Esophagus squamous epithelium (tissue), 5 donors: ENCODE measurements around the gene GLB1L2. TPM values are rescaled to one million over a fixed set of nuclear protein-coding genes. Genes with fewer than 3 reads are reported as not detected.

Experiments used
- DNase-seq: peaks from one replicate; lab custom pipeline; 2025; lab: John Stamatoyannopoulos, UW
- H3K27ac ChIP-seq, 4 donors: fragments of 200-600 bp; sonication (generic); one replicate each; pipeline ENCODE4 v1.5.1; 2016 to 2019; ENCODE audit warnings: mild to moderate bottlenecking in 1 of 4
- H3K27me3 ChIP-seq, 4 donors: fragments of 200-600 bp; sonication (generic); 1 replicate in 3 of 4; 2 replicates in 1 of 4; pipeline versions ENCODE4 v1.5.1 to v1.6.0; 2017 to 2021; ENCODE audit warnings: antibody characterized with exemption in 1 of 4
- H3K36me3 ChIP-seq, 3 donors: fragments of 200-600 bp; sonication (generic); one replicate each; pipeline ENCODE4 v1.5.1; 2016 to 2019
- H3K4me1 ChIP-seq, 3 donors: fragments of 200-600 bp; sonication (generic); one replicate each; pipeline ENCODE4 v1.5.1; 2017 to 2019
- H3K4me3 ChIP-seq, 4 donors: fragments of 200-600 bp; sonication (generic); 1 replicate in 3 of 4; 2 replicates in 1 of 4; pipeline ENCODE4 v1.5.1; 2016 to 2019; ENCODE audit warnings: mild to moderate bottlenecking in 2 of 4, moderate library complexity in 1 of 4
- H3K9me3 ChIP-seq, 3 donors: fragments of 200-600 bp; sonication (generic); one replicate each; pipeline ENCODE4 v1.5.1; 2016 to 2019
- POLR2A ChIP-seq, 4 donors: fragments of 450-650 bp; IDR thresholded peaks; one replicate each; pipeline ENCODE4 v1.6.1; 2017; ENCODE audit warnings: antibody characterized with exemption in 4 of 4, mild to moderate bottlenecking in 4 of 4, moderate library complexity in 3 of 4
- WGBS, 2 donors: methylation state at CpG; one replicate each; pipeline ENCODE4 v1.1.5; 2018; 5-methylcytosine and 5-hydroxymethylcytosine counted together
- intact Hi-C: fragments of 100-400 bp; cut with DNase I; formaldehyde crosslinking; loops from one replicate; pipeline ENCODE4 v1.15.0; 2022
- total RNA-seq, 4 donors: library from RNA; depleted of rRNA; stranded (reverse); fragments of >200 nt; gene quantifications; one replicate each; pipeline ENCODE4 v1.1.0, GENCODE V29; 2016
- TF ChIP-seq, protein P1 (sequence below), 6 experiments: fragments of 450-650 bp in 4 of 6; fragments of 200-600 bp in 2 of 6; sonication (generic) in 2 of 6; IDR thresholded peaks; one replicate each; pipeline ENCODE4 v1.5.1; 2016 to 2019; ENCODE audit warnings: antibody characterized with exemption in 6 of 6, mild to moderate bottlenecking in 4 of 6, moderate library complexity in 4 of 6
- donor health status: DM: yes; HTN: yes; CAD: no.

GLB1L2 gene
- total RNA-seq, 4 donors from 2014 or later: 2.8 to 7.8 (median 3.7) TPM

DNA sequence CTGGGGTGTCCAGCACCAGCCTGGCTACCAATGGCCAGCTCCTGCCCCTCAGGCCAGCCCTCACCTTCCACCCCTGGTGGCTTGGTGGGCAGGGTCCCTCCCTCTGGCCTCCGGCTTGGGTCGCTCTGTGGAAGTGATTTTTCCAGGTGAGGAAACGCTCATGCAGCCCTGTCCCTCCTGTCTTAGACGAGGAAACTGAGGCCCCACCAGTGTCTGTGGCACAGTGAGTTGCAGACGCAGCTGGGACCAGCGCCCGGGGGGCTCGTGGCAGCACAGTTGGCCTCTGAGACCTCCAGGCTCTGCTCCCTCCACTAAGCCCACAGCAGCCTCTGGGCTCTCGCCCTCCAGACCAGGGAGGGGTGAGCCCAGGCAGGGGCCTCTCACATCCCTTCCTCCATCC lies 74.1 kb downstream of the GLB1L2 start:
- no peak overlapping the region for H3K27ac ChIP-seq
- H3K9me3 ChIP-seq: no peaks in the 10 kb centered on the region
- 54 to 55% methylated on average over 2 of the region's 9 CpGs for WGBS, 2 donors
- H3K27me3 ChIP-seq: peaks cover 0 to 88% (median 5%) of the 10 kb centered on the region in 4 donors
- no peak overlapping the region for H3K4me3 ChIP-seq
- H3K36me3 ChIP-seq: no peaks in the 10 kb centered on the region
- no peaks in the 10 kb centered on the region for H3K4me1 ChIP-seq
- TF ChIP-seq, protein P1, sequence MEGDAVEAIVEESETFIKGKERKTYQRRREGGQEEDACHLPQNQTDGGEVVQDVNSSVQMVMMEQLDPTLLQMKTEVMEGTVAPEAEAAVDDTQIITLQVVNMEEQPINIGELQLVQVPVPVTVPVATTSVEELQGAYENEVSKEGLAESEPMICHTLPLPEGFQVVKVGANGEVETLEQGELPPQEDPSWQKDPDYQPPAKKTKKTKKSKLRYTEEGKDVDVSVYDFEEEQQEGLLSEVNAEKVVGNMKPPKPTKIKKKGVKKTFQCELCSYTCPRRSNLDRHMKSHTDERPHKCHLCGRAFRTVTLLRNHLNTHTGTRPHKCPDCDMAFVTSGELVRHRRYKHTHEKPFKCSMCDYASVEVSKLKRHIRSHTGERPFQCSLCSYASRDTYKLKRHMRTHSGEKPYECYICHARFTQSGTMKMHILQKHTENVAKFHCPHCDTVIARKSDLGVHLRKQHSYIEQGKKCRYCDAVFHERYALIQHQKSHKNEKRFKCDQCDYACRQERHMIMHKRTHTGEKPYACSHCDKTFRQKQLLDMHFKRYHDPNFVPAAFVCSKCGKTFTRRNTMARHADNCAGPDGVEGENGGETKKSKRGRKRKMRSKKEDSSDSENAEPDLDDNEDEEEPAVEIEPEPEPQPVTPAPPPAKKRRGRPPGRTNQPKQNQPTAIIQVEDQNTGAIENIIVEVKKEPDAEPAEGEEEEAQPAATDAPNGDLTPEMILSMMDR (IDR thresholded peaks at IDR 0.05): no peak
- TF ChIP-seq POLR2A (IDR thresholded peaks at IDR 0.05): no peak
- intact Hi-C loops: no loop called here
- no peak for DNase-seq

DNA sequence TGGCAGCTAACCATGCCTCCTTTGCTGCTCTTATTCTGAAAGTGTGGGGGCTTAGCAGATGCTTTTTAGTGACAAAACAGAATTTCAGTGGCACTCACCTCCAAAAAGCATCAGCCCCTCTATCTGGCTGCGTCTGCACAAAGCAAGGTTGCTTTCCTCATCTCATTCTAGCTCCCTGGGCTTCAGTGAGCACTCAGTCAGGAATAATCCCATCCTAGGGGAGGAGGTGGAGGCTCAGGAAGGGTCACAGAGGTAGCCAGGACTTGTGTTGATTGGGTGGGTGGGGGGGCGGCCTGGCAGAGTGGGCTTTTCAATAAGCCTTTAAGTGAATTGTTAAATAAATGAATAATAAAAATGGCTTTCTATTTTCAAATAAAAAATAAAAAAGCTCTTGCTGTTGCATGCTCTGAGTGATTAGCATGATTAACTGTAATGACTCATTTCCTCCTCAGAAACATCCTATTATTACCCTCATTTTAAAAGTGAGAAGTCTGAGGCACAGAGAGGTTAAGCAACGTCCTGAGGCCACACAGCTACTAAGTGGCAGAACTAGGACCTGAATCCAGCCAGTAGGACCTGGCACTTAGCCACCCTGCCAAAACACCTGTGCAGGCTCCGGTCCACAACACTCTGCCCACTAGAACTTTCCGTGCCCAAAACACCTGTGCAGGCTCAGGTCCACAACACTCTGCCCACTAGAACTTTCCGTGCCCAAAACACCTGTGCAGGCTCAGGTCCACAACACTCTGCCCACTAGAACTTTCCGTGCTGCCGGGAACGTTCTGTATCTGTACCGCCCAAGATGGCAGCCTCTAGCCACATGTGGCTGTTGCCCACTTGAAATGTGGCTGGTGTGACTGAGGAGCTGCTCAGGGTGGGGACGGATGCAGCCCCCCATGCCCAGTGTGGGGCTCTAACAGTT lies 74.7 kb downstream of the GLB1L2 start:
- no peak overlapping the region for H3K4me3 ChIP-seq
- H3K4me1 ChIP-seq: peaks cover 4 to 6% (median 4%) of the 10 kb centered on the region in 3 donors
- H3K27ac ChIP-seq: no peak overlapping the region
- WGBS, 2 donors: 49 to 57% methylated on average over 4 to 6 of the region's 11 CpGs
- TF ChIP-seq, protein P1 (IDR thresholded peaks at IDR 0.05): no peak
- H3K36me3 ChIP-seq: no peaks in the 10 kb centered on the region
- DNase-seq: no peak
- H3K27me3 ChIP-seq: peaks cover 0 to 88% (median 8%) of the 10 kb centered on the region in 4 donors
- no peaks in the 10 kb centered on the region for H3K9me3 ChIP-seq
- intact Hi-C loops: no loop called here

DNA sequence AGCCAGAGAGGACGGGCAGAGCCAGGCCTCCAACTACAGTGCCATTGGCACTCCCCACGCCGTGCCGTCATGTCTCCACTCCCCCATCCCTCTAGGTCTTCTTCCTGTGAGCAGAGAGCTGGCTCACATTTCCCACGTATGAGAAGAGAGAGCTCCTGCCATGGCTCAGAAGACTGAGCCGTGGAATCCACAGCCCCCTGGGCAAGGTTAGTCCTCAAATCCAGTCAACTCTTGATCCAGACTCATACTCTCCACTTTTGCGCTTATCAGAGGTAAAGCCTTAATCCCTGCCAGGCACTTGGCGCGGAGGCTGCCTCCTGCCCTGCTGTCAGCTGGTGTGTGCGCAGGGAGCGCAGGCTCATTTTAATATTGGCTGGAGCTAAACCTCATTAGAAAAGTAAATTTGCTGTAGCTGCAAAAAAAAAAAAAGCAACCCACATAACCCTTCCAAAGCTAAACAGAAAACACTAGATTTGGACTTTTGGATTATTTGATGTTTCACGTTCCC lies 75.6 kb downstream of the GLB1L2 start:
- DNase-seq: no peak
- H3K27me3 ChIP-seq: peaks cover 0 to 88% (median 9%) of the 10 kb centered on the region in 4 donors
- no peaks in the 10 kb centered on the region for H3K9me3 ChIP-seq
- 51 to 55% methylated on average over 9 to 12 of the region's 12 CpGs for WGBS, 2 donors
- H3K4me3 ChIP-seq: no peak overlapping the region
- H3K27ac ChIP-seq: no peak overlapping the region
- peaks cover 5 to 11% (median 10%) of the 10 kb centered on the region in 3 donors for H3K4me1 ChIP-seq
- TF ChIP-seq, protein P1 (IDR thresholded peaks at IDR 0.05): no peak
- TF ChIP-seq POLR2A (IDR thresholded peaks at IDR 0.05): no peak
- intact Hi-C loops: no loop called here
- no peaks in the 10 kb centered on the region for H3K36me3 ChIP-seq

DNA sequence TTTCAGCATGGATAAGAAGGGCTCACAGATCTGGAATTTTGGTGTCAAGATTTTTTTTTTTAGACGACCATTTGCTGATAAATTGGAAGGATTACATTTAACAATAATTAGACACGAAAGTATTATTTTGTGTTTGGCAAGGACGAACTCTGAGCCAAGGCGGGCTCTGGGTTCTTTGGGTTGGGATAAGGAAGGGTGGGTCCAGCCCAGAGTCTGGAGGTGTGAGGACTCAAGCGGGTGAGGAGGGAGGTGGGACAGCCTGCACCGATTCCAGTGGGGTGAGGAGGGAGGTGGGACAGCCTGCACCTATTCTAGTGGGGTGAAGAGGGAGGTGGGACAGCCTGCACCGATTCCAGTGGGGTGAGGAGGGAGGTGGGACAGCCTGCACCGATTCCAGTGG lies 76.1 kb downstream of the GLB1L2 start:
- Histone ChIP-seq H3K27me3 (peaks cover 0 to 88% (median 13%) of the 10 kb centered on the region in 4 donors), H3K4me1 (peaks cover 11 to 17% (median 14%) of the 10 kb centered on the region in 3 donors), H3K4me3 (no peak overlapping the region), H3K27ac (no peak overlapping the region), H3K9me3 (no peaks in the 10 kb centered on the region), H3K36me3 (no peaks in the 10 kb centered on the region)
- DNase-seq: no peak
- whole genome bisulfite sequencing, 2 donors: 29 to 51% methylated on average over 5 to 6 of the region's 8 CpGs
- intact Hi-C loops: no loop called here
- TF ChIP-seq POLR2A (IDR thresholded peaks at IDR 0.05): no peak
- TF ChIP-seq, protein P1 (IDR thresholded peaks at IDR 0.05): no peak
